Testis (tissue), 2 donors: ENCODE results near the gene IRAG1.

Experiments used
- CTCF ChIP-seq, 3 experiments: fragments of 450-650 bp in 2 of 3; fragments of 200-600 bp in 1 of 3; sonication (generic) in 1 of 3; IDR thresholded peaks; one replicate each; pipeline ENCODE4 v1.5.1; 2016 to 2019; ENCODE audit warnings: antibody characterized with exemption in 3 of 3, mild to moderate bottlenecking in 2 of 3, moderate library complexity in 1 of 3
- POLR2A ChIP-seq: fragments of 450-650 bp; IDR thresholded peaks from one replicate; pipeline ENCODE4 v1.6.1; 2017; ENCODE audit warnings: antibody characterized with exemption, mild to moderate bottlenecking, moderate library complexity

DNA sequence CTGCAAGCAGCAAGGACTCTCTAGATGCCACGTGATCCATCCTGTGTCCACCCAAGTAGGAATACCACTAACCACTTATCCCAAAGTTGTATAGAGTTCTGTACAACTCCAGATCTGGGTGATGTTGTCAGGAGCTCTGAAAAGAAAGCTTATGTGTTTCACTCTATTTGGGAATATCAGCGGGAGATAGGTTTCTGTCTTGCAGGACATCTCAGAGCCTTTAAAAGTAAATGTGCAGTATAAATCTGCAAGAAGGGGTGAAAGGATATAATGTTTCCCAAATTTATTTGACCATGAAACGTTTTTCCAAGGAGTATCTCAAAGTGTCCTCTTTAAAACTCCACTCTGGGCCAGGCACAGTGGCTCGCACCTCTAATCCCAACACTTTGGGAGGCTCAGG lies 13.9 kb downstream of the IRAG1 start:
- TF ChIP-seq CTCF (IDR thresholded peaks at IDR 0.05) = no peak
- TF ChIP-seq POLR2A = no peak
